Measurements from ENCODE around the gene ANO10. TPM values are rescaled to one million over a fixed set of nuclear protein-coding genes. Genes with fewer than 3 reads are reported as not detected.

The ANO10 gene
- total and polyA plus RNA-seq, 2 donors (not counting 1 experiment from before 2014, with no cell fraction given), result 1.9 to 10.6 TPM

DNA sequence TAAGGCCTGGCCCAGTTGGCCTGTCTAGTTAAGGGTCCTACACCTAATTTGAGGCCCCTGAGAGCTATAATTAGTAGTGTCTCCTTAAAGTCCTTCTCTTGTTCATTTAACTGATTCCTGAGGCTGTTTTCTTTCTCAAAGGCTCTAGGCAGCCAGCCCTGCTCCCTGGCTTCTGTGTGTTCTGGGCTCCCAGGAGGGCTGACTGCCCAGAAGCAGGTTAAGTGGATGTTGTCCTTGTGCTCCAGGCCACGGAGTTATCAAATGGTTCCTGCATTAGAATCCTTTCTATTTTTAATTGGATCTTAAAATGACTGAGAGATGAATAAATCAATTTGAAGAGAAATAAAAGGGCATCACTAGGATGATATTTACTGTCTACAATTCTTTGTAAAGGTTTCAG, 195.4 kb downstream of the ANO10 start:
- Histone ChIP-seq H3K4me3 (ENCODE audit: control extremely low read depth in 1 of 5, extremely low read depth in 1 of 5, insufficient read depth in 1 of 5, low read depth in 2 of 5, low read length in 4 of 5) (no peak overlapping the region), H3K9me3 (ENCODE audit: control extremely low read depth in 1 of 3, control insufficient read depth in 2 of 3, insufficient read depth in 1 of 3, low read length in 2 of 3) (peaks cover 0 to 3% (median 0%) of the 10 kb centered on the region in 3 donors), H3K79me2 (ENCODE audit: control insufficient read depth, insufficient read depth, low read length) (no peaks in the 10 kb centered on the region), H3K36me3 (replicated peaks in 1 of 2; ENCODE audit: control extremely low read depth in 1 of 2, control insufficient read depth in 1 of 2, extremely low read depth in 1 of 2, insufficient read depth in 2 of 2, low read length in 1 of 2) (no peaks in the 10 kb centered on the region), H3K27me3 (replicated peaks in 1 of 4; ENCODE audit: control extremely low read depth in 1 of 4, control insufficient read depth in 3 of 4, insufficient read depth in 4 of 4, low read length in 3 of 4) (no peaks in the 10 kb centered on the region), H4K20me1 (ENCODE audit: control insufficient read depth, insufficient read depth, low read length, poor library complexity, severe bottlenecking) (no peaks in the 10 kb centered on the region), H3K27ac (ENCODE audit: low read length in 2 of 2) (no peak overlapping the region), H3K4me2 (replicated peaks; ENCODE audit: low read depth, low read length, poor library complexity, severe bottlenecking) (no peak overlapping the region), H3K9ac (ENCODE audit: low read length) (no peak overlapping the region), H2AFZ (ENCODE audit: insufficient read depth, low read depth, low read length, poor library complexity, severe bottlenecking) (no peak overlapping the region), H3K4me1 (ENCODE audit: control insufficient read depth in 2 of 2, insufficient read depth in 2 of 2, low read length in 2 of 2) (no peaks in the 10 kb centered on the region)
- Mint-ChIP-seq H3K27me3 (no peaks in the 10 kb centered on the region), H3K27ac (no peak overlapping the region), H3K4me1 (no peaks in the 10 kb centered on the region), H3K4me3 (no peak overlapping the region), H3K9me3 (ENCODE audit: insufficient read depth) (no peaks in the 10 kb centered on the region)
- no peak for DNase-seq
- CTCF ChIA-PET, result no interaction called here
- WGBS (ENCODE audit: insufficient coverage), result no CpG with 5 or more reads among the region's 1 CpG
- ATAC-seq (ENCODE audit: low read depth), result no peak
- TF ChIP-seq EZH2 (IDR thresholded peaks at IDR 0.05; ENCODE audit: borderline replicate concordance, insufficient read depth, low read depth, low read length, poor library complexity, severe bottlenecking) (no peak), CTCF (IDR thresholded peaks at IDR 0.05) (no peak)
- intact Hi-C loops (cut with micrococcal nuclease), result no loop called here
- POLR2A ChIA-PET, result no interaction called here

DNA sequence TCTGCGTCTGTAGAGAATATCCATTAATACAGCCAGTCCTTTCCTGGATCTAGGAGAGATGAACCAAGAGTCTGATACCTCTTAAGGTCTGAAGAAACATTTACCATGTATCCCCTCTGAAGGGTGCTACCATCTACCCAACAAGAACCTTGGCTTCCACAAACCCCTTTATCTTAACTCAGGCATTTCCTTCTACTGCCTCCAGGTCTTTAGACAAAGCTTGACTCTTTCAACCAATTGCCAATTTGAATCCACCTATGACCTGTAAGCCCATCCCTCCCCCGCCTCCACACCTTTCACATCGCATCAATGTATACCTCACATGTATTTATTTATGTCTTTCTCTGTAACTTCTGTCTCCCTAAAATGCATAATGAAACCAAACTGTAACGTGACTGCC, 196.0 kb downstream of the ANO10 start:
- H3K4me2 ChIP-seq (replicated peaks; ENCODE audit: low read depth, low read length, poor library complexity, severe bottlenecking), result no peak overlapping the region
- ChIA-PET POLR2A (no interaction called here), CTCF (no interaction called here)
- H3K27ac ChIP-seq (ENCODE audit: low read length in 2 of 2), result no peak overlapping the region
- H2AFZ ChIP-seq (ENCODE audit: insufficient read depth, low read depth, low read length, poor library complexity, severe bottlenecking), result no peak overlapping the region
- no peak overlapping the region for H3K4me3 ChIP-seq (ENCODE audit: control extremely low read depth in 1 of 5, extremely low read depth in 1 of 5, insufficient read depth in 1 of 5, low read depth in 2 of 5, low read length in 4 of 5)
- no peak overlapping the region for H3K27ac Mint-ChIP-seq
- no peaks in the 10 kb centered on the region for H3K36me3 ChIP-seq (replicated peaks in 1 of 2; ENCODE audit: control extremely low read depth in 1 of 2, control insufficient read depth in 1 of 2, extremely low read depth in 1 of 2, insufficient read depth in 2 of 2, low read length in 1 of 2)
- H3K27me3 Mint-ChIP-seq, result no peaks in the 10 kb centered on the region
- TF ChIP-seq EZH2 (IDR thresholded peaks at IDR 0.05; ENCODE audit: borderline replicate concordance, insufficient read depth, low read depth, low read length, poor library complexity, severe bottlenecking), result no peak
- no peak for TF ChIP-seq CTCF (IDR thresholded peaks at IDR 0.05)
- 100% methylated on average over 2 of the region's 4 CpGs for WGBS (ENCODE audit: insufficient coverage)
- peaks cover 0 to 3% (median 0%) of the 10 kb centered on the region in 3 donors for H3K9me3 ChIP-seq (ENCODE audit: control extremely low read depth in 1 of 3, control insufficient read depth in 2 of 3, insufficient read depth in 1 of 3, low read length in 2 of 3)
- no peaks in the 10 kb centered on the region for H3K9me3 Mint-ChIP-seq (ENCODE audit: insufficient read depth)
- H3K79me2 ChIP-seq (ENCODE audit: control insufficient read depth, insufficient read depth, low read length), result no peaks in the 10 kb centered on the region
- H4K20me1 ChIP-seq (ENCODE audit: control insufficient read depth, insufficient read depth, low read length, poor library complexity, severe bottlenecking), result no peaks in the 10 kb centered on the region
- ATAC-seq (ENCODE audit: low read depth), result no peak
- no peaks in the 10 kb centered on the region for H3K4me1 Mint-ChIP-seq
- no peaks in the 10 kb centered on the region for H3K27me3 ChIP-seq (replicated peaks in 1 of 4; ENCODE audit: control extremely low read depth in 1 of 4, control insufficient read depth in 3 of 4, insufficient read depth in 4 of 4, low read length in 3 of 4)
- H3K4me3 Mint-ChIP-seq, result no peak overlapping the region
- intact Hi-C loops (cut with micrococcal nuclease), result no loop called here
- H3K4me1 ChIP-seq (ENCODE audit: control insufficient read depth in 2 of 2, insufficient read depth in 2 of 2, low read length in 2 of 2), result no peaks in the 10 kb centered on the region
- no peak for DNase-seq
- no peak overlapping the region for H3K9ac ChIP-seq (ENCODE audit: low read length)

All from B cell (primary cell).